Endothelial cell of umbilical vein (primary cell): ENCODE measurements around the gene ROCK2.

ENCODE experiments used
- CTCF ChIP-seq, 2 donors: IDR thresholded peaks; 1 replicate in 1 of 2; 2 replicates in 1 of 2; pipeline ENCODE4 v1.5.1; 2011; ENCODE audit warnings: low read length in 2 of 2, mild to moderate bottlenecking in 2 of 2, moderate library complexity in 2 of 2, control low read depth in 1 of 2, inconsistent platforms in 1 of 2, low read depth in 1 of 2; ENCODE audit not compliant: insufficient read depth in 1 of 2; ENCODE audit errors: extremely low read depth in 1 of 2
- EZH2 ChIP-seq: IDR thresholded peaks from 2 replicates; pipeline ENCODE4 v1.6.1; 2012; ENCODE audit warnings: borderline replicate concordance, low read depth, mild to moderate bottlenecking, moderate library complexity, low read length, inconsistent platforms; ENCODE audit not compliant: severe bottlenecking
- MAX ChIP-seq: IDR thresholded peaks from 2 replicates; pipeline ENCODE4 v1.6.1; 2011; ENCODE audit not compliant: insufficient read depth, insufficient read length
- POLR2AphosphoS5 ChIP-seq: IDR thresholded peaks from 2 replicates; pipeline ENCODE4 v1.6.1; 2012; ENCODE audit warnings: low read depth, mild to moderate bottlenecking, control low read depth, low read length, moderate library complexity; ENCODE audit not compliant: insufficient read depth

- no peak for TF ChIP-seq POLR2AphosphoS5
- TF ChIP-seq MAX, result no peak
- no peak for TF ChIP-seq EZH2
- TF ChIP-seq CTCF (IDR thresholded peaks at IDR 0.05; ENCODE audit: extremely low read depth in 1 of 2, insufficient read depth in 1 of 2, low read depth in 1 of 2, low read length in 2 of 2), result peak; percentile 17 to 21
These were observed 110.1 kb downstream of the ROCK2 start for GRCh38 chr2:11234309-11234708.
